ENCODE results near the gene MRPS18A.

Gene MRPS18A

GRCh38 chr6:43695967-43696291, 8.3 kb upstream of the MRPS18A start:
- no peak for DNase-seq

GRCh38 chr6:43695215-43695966, 7.8 kb upstream of the MRPS18A start:
- DNase-seq: no peak

- DNase-seq: no peak
These were observed 1.8 kb upstream of the MRPS18A start for GRCh38 chr6:43689421-43689820.

GRCh38 chr6:43687079-43687436, 533 bp downstream of the MRPS18A start:
- DNase-seq: no peak

- no peak for DNase-seq
These were observed 3.7 kb downstream of the MRPS18A start for GRCh38 chr6:43683708-43684455.

- DNase-seq: no peak
These were observed 4.7 kb downstream of the MRPS18A start for GRCh38 chr6:43682724-43683429.

- DNase-seq: no peak
These were observed 6.3 kb downstream of the MRPS18A start for GRCh38 chr6:43681303-43681702.

- no peak for DNase-seq
These were observed 7.0 kb downstream of the MRPS18A start for GRCh38 chr6:43680308-43681200.

GRCh38 chr6:43679057-43679456, 8.5 kb downstream of the MRPS18A start:
- DNase-seq: no peak

GRCh38 chr6:43678341-43678740, 9.2 kb downstream of the MRPS18A start:
- DNase-seq: no peak

GRCh38 chr6:43677759-43678158, 9.8 kb downstream of the MRPS18A start:
- no peak for DNase-seq

- no peak for DNase-seq
These were observed 10.5 kb downstream of the MRPS18A start for GRCh38 chr6:43676962-43677606.

GRCh38 chr6:43674921-43675320, 12.7 kb downstream of the MRPS18A start:
- DNase-seq: no peak

- DNase-seq: no peak
These were observed 13.3 kb downstream of the MRPS18A start for GRCh38 chr6:43674291-43674690.

GRCh38 chr6:43673444-43674084, 14.0 kb downstream of the MRPS18A start:
- DNase-seq: no peak

GRCh38 chr6:43671801-43672690, 15.5 kb downstream of the MRPS18A start:
- DNase-seq: no peak

- DNase-seq: no peak
These were observed 16.4 kb downstream of the MRPS18A start for GRCh38 chr6:43671011-43671800.

GRCh38 chr6:43670623-43670986, 17.0 kb downstream of the MRPS18A start:
- DNase-seq: no peak

GRCh38 chr6:43669922-43670622, 17.5 kb downstream of the MRPS18A start:
- peak; percentile 41 for DNase-seq

Data from stimulated activated CD8-positive, alpha-beta memory T cell treated with anti-CD3 and anti-CD28 coated beads, Interleukin-4, amount 100 ng/mL, for 48 hours (primary cell).